Activated CD4-positive, alpha-beta T cell treated with anti-CD3 and anti-CD28 coated beads, Interleukin-2, Interleukin-6, amounts not matched to agents 100 ng/mL and 50 ng/mL, durations not matched to agents 16 hours and 8 hours (primary cell): ENCODE data around the gene ATP2B2.

Source experiments
- DNase-seq: peaks from one replicate; pipeline ENCODE4 v3.0.0-alpha.2; 2020

Gene ATP2B2

DNA sequence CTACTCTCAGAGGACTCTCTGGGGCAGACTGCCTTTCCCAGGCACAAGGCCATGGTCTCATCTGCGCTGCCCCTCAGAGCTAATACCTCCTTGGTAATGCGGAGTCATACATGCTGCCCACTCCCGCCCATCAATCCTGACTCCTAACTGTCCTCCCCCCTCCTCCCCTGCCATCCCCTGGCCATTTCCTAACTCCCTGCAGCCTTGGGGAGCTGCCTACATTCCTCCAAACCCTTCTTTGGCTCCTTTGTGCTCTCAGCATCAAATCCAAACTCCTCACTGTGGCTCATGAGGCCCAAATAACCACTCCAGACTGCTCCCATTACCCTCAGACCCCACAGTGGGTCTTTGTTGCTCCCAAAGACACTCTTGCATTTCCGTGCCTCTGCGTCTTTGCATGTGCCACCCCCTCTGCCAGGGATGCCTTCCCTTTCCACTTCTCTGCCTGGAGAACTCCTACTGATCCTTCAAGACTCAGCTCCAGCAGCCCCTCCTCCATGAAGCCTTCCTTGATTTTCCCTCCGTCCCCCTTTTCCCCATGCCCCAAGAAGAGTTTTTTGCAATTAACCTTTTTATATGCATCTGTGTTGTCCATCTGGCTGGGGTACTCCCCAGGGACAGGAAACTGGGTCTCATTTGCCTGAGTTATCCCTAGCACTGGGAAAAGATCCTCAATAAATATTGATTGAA, 5.5 kb upstream of the ATP2B2 start:
- no peak for DNase-seq

GRCh38 chr3:10510086-10510742, 4.8 kb upstream of the ATP2B2 start:
- DNase-seq = no peak

DNA sequence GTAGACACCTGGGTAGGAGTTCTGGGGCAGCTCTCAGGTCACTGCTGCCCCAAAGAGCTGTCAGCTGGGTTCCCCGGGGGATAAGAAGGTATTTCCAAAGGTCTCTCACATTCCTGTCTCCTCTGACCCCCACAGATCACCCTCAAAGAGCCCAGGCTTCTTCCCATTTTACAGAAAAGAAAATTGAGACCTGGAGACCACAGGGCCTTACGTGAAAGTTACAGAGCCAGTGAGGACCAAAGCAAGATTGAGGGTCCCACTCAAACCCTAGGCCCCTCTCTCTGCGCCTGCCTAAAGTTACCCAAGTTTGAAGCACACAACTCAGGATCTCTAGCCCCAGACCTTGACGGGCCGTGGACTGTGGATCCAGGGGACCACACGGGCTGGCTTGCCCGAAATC, 3.9 kb upstream of the ATP2B2 start:
- no peak for DNase-seq

DNA sequence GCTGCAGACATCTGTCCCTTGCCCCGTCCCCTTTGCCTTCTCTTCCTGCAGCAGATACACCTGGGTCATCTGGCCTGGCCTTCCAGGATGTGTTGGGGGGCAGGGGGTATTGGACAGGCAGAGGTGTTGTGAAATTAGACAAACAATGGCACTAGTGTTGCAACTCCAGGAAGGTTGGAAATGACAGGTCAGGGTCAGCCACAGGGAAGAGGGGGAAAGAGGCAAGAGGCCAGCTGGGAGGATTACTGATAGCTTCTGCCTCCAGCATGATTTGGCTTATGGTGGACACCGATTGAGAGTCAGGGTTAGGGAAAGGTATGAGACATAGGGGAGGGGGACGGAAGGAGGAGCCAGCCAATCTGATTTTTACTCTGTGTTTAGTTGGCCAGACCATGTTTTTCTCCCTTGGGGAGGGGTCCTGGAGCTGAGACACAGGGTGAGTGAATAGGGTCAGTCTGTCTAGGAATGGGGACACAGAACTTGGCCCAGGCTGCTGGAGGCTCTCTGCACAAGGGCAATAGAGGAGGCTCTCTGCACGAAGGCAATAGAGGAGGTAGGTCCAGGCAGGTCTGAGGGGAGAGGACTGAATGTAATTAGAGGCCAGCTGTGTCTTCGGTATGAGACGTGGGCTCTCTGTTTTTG, 3.4 kb upstream of the ATP2B2 start:
- DNase-seq = no peak

DNA sequence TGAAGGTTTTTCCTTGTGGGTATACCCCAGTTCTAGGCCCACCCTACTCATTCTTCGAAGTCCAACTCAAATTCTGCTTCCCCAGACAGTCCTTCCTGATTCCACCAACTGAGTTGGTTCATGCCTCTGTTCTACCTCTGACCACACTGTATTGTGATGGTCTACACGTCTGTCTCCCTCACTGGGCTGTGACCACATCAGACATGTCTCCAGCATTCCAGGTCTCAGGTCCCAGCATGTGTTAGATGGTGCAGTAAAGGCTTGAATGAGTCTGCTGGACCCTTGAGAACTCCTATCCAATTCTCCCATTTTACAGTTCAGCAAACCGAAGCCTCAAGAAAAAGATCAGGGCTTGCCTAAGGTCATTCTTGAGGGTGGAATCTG, 2.8 kb upstream of the ATP2B2 start:
- no peak for DNase-seq

DNA sequence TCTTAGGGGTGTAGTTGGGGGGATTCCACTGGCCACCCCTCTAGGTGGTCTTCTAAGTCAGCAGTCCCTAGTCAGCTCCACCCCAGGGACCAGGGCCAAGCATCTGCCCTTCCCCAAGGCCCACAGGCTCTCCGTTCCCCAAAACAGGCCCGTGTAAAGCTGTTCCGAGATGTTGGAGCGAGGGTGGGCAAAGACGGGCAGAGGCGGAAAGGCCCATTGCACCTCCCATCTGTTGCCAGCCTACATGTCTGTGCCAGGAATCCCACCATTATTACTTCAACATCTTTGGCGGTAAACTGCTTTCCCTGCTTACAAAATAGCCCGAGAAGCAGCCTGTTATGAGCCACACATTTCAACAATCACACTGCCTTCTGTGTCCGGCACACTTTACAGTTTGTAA, 1.9 kb upstream of the ATP2B2 start:
- no peak for DNase-seq

DNA sequence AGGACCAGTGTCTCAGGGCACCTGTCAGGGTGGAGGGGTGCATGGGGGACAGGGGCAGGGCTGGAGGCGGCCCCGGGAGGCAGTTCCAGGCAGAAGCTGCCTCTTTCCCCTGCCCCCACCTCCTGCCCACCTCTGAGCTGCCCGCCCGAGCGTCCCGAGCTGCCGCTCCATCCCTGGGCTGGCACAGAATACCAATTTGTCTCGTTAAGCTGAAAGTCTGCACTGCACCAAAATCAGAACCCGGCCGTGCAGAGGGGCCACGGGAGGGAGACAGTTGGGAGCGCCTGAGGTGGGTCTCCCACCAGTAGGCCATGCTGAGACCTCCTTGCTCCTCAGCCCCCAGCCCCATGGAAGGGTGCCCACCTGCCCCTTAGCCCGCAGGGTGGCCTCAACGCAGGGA, 1.3 kb upstream of the ATP2B2 start:
- no peak for DNase-seq

DNA sequence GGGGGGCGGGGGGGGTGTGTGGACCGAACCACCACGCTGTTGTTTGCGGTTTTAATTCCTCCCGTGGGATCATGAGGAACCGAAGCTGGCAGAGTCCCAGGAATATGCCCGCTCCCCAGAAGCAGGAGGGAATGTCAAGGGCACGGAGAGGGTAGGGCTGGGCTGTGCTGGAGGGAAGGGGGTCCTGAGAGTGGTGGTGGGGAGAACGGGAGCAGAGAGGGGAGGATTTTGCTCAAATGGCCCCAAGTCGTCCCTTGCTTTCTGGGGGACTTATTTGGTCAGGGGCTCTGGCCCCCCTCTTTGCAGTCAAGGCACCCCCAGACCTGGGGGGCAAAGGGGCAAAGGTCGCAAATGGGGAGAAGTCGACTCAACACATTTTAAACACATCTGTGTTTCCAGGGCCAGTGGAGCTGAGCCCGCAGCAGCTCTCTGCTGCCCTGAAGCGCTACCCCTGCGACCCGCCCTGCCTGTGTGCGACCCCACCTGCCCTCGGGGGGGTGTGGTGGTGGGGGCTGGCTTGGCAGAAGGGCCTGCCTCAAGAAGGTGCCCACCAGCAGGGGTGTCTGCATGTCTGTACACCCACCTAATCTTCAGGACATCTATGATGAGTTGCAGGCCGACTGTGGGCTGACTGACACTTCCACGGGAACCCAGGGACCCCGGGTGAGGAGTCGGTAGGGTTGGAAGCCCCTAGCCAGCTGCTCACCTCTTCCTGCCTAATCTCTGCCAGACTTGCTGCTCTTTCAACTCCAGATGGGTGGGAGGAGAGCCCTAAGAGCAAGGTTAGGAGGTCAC, 602 bp upstream of the ATP2B2 start:
- no peak for DNase-seq

GRCh38 chr3:10504171-10505049, 976 bp downstream of the ATP2B2 start:
- no peak for DNase-seq

DNA sequence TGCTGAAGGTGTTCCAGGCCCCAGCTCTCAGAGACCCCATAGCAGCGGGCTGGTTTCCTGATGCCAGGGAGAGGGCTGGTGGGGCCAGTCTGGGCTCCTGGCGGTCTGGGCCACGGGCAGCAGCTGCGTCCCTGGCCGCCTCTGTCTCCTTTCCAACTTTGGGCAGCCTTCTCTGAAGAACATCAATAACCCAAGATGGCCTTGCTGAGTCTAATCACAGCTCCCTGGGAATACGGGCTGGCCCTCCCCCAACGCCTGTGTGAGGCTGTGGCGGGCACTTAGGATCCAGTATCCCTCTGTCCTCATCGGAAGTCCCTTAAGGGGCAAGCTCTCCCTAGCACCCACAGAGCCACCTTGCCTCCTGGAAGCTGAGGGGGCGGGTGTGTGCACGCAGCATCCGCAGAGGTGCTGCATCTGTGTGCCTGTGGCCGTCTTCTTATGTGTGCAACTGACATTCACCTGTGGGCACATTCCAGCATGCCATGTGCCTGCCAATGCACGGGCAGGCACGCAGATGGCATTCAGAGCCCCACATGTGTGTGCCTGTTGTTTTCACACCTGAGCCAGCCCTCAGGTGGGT, 2.1 kb downstream of the ATP2B2 start:
- no peak for DNase-seq

- no peak for DNase-seq
These were observed 3.1 kb downstream of the ATP2B2 start for GRCh38 chr3:10502185-10502880.

- no peak for DNase-seq
These were observed 3.7 kb downstream of the ATP2B2 start for GRCh38 chr3:10501664-10502052.

DNA sequence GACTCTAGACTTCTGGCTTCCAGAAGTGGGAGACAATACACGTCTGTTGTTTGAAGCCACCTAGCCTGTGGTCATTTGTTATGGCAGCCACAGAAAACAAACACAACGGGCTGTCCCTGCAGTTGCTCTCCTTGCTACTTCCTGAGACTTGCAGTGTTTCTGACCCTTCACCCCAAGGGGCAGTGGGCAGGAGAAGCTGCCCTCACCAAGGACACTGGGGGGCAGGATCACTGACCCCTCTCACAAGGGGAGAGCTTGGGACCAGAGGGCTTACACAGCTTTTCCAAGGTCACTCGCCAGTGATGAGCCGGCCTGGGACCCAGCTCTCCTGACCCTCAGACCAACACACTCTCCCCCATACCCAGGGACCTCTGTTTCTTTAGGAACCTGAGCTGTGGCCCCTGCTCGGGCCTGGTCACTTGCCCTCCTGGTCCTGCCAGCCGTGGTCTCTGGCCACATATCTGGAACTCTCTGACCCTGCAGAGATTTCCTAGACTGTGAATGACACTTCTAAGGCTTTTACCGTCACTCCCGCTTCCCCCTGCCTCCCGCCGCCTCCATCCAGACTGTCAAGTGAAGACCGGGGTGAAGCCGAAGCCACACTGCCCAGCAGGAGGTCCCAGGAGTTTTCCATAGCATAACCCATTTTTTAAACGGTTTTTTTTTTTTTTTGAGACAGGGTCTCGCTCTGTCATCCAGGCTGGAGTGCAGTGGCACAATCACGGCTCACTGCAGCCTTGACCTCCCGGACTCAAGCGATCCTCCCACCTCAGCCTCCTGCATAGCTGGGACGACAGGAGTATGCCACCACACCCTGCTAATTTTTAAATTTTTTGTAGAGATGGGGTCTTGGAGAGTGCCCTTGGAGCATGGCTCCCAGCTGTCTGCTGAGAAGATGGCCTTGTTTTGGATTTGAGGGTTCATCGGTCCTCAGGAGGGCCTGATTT, 4.4 kb downstream of the ATP2B2 start:
- DNase-seq = no peak

- DNase-seq = no peak
These were observed 7.1 kb downstream of the ATP2B2 start for GRCh38 chr3:10498271-10498670.

DNA sequence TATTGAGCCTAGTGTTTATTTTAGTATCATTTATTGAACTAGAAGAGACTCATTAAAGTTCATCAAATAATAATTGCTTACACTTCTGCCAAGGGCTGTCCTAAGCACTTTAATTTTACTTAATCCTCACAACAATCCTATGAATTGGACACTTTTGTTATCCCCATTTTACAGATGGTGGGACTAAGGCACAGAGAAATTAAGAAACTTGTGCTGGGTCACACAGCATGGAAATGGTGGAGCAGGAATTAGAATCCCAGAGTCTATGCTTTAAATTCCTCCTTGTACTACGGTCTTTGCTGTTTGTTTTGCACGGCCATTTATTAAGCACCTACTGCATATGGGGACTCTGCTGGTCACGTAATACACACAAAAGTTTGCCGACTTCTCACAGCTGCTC, 7.9 kb downstream of the ATP2B2 start:
- no peak for DNase-seq

DNA sequence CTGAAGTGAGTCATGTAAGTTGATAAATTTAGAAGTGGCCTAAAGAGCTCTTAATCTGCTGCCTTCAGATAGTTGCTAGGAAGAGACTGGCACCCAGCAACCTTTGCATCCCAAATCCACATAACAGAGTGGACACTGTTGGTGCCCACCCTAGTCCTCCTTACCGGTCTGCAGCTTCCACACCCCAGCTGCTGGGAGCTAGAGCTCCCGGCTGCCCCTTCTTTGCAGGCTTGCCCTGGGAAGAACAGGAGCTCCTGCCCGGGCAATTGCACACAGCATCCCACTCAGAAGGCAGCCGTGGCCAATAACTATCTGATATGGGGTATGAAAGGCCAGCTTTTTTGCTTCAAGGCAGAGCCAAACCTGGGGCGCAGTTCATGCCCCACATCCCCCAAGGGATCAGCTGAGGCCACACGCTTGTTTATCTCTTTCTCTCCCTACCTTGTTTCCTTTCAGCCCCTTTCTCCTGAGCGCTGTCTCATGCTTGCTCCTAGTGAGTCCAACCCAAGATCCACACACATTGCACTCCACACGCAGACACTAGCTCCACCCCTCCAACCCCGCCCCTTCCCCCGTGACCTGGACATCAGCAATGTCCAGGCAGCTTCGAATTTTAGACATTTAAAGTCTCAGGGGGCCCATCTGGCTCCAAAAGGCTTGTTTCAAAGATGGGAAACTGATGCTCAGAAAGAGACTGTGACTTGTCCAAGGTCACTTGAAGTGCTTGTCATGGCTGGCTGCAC, 9.1 kb downstream of the ATP2B2 start:
- no peak for DNase-seq

GRCh38 chr3:10495614-10496013, 9.8 kb downstream of the ATP2B2 start:
- no peak for DNase-seq

DNA sequence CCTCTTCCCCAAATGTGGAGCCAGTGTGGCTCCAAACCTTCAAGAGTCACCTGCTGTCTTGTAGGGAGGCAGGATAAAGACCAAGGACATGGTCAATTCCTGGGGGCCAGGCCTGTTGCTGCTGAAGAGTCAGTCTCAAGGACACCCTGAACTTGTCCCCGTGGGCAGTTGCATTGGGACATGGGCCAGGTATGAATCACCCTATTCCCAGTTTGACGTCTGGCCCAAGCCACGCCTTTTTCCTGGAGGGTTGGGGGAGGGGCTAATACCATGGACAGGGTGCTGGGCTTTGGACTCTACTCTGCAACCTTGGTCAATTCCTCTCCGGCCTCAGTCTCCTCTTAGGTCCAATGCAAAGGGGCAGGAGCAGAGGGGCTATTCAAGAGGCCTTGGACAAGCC, 10.4 kb downstream of the ATP2B2 start:
- no peak for DNase-seq

GRCh38 chr3:10494180-10494579, 11.2 kb downstream of the ATP2B2 start:
- DNase-seq = no peak

GRCh38 chr3:10493202-10493589, 12.2 kb downstream of the ATP2B2 start:
- DNase-seq = no peak
